ENCODE results near the gene TSGA10. TPM values are rescaled to one million over a fixed set of nuclear protein-coding genes. Genes with fewer than 3 reads are reported as not detected.

TSGA10 gene
- total RNA-seq, 1 experiment from 2014 or later, result 7.5 TPM

DNA sequence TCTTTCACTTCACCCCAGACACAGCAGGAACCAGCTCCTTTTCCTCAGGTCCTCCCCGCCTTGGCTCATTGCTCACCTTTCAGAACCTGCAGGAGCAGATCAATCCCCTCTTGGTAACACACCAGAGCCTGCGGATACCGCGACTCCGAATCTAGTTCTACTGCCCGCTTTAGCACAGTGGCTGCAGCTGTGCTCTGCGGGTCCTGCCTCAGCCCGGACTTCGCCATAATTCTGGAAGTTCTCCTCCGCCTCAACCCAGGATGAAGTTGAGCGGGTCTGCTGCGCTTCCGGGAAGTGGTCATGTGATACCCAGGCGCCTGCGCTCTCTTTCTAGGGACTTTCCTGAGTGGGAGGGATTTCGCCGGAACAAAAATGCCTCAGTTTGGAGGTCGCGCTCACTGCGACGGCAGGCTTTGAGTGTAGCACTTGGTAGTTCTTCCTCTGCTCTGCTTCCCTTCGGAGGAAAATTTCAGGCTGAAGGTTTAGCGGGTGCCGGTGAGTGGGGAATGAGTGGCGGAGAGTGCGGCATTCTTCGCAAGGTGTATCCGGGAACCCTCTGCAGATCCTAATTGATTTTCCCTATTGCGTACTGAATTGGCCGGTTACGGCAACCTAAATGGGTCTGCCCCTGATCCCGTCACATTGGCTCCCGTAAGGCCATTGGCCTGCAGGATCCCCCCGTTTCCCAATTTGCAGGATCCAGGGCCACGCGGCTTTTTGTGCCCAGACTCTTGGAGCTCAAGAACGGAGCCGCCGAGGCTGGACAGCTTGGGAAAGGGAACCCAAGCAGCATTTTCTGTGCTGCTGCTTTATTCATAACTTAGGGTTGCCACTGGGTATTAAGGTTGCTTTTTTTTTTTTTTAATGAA is 26.2 kb upstream of the TSGA10 start, which contains the start of the genes MITD1 and MRPL30:
MITD1 (minus strand) TSS at position 304 of the 869 bp plus-strand sequence; CDS start at position 227, 77 bp downstream.
MRPL30 (plus strand) TSS at position 430 of the 869 bp plus-strand sequence. CDS start 5,020 bp downstream, outside the sequence.
- ChIA-PET CTCF (interaction anchor here (0.7 kb wide), 1 partner anchor 41 kb away, joined by 7 read pairs; no protein-coding TSS in a partner anchor), POLR2A (interaction anchor here (0.7 to 1.0 kb wide), 3 partner anchors 95 to 266 kb away, joined by 4 to 10 read pairs (median 10); partner anchors contain the start of gene EIF5B)
- no peaks in the 10 kb centered on the region for H3K9me3 ChIP-seq (ENCODE audit: control insufficient read depth, insufficient read depth, low read depth, low read length)
- TSS peak; percentile 86 for BruUV-seq (replicated peaks)
- peaks cover 12% of the 10 kb centered on the region for H3K4me1 ChIP-seq (ENCODE audit: control insufficient read depth, insufficient read depth, low read length)
- intact Hi-C loops (cut with micrococcal nuclease; ENCODE audit: unreplicated experiment) (loop anchor here (5.0 kb wide), 1 partner anchor 156 kb away; the partner anchor contains the start of genes EIF5B and TXNDC9), in situ Hi-C loops (cut with HindIII; ENCODE audit: low pct_unique_long_range_greater_than_20kb, low sequenced_read_pairs) (no loop called here)
- DNase-seq (ENCODE audit: low read depth, low spot score) (peak; percentile 94), ATAC-seq (peak; percentile 98)
- no peaks in the 10 kb centered on the region for H3K27me3 ChIP-seq (ENCODE audit: control insufficient read depth, insufficient read depth, low read length)
- TF ChIP-seq, protein P1, sequence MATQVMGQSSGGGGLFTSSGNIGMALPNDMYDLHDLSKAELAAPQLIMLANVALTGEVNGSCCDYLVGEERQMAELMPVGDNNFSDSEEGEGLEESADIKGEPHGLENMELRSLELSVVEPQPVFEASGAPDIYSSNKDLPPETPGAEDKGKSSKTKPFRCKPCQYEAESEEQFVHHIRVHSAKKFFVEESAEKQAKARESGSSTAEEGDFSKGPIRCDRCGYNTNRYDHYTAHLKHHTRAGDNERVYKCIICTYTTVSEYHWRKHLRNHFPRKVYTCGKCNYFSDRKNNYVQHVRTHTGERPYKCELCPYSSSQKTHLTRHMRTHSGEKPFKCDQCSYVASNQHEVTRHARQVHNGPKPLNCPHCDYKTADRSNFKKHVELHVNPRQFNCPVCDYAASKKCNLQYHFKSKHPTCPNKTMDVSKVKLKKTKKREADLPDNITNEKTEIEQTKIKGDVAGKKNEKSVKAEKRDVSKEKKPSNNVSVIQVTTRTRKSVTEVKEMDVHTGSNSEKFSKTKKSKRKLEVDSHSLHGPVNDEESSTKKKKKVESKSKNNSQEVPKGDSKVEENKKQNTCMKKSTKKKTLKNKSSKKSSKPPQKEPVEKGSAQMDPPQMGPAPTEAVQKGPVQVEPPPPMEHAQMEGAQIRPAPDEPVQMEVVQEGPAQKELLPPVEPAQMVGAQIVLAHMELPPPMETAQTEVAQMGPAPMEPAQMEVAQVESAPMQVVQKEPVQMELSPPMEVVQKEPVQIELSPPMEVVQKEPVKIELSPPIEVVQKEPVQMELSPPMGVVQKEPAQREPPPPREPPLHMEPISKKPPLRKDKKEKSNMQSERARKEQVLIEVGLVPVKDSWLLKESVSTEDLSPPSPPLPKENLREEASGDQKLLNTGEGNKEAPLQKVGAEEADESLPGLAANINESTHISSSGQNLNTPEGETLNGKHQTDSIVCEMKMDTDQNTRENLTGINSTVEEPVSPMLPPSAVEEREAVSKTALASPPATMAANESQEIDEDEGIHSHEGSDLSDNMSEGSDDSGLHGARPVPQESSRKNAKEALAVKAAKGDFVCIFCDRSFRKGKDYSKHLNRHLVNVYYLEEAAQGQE (IDR thresholded peaks at IDR 0.05; ENCODE audit: insufficient read depth in 1 of 2, low read depth in 2 of 2, low read length in 1 of 2), result no peak
- TF ChIP-seq SIN3A (IDR thresholded peaks at IDR 0.05; ENCODE audit: borderline replicate concordance, insufficient read depth, low read depth, low read length), result peak; percentile 93
- TF ChIP-seq POLR2AphosphoS5 (IDR thresholded peaks at IDR 0.05; ENCODE audit: low read depth, low read length), result peak; percentile 90
- peak; percentile 57; the same call in 1 of the 2 replicates for TF ChIP-seq TCF7L2 (IDR thresholded peaks at IDR 0.05; ENCODE audit: low read depth, low read length)
- no peak for TF ChIP-seq CTCF (IDR thresholded peaks at IDR 0.05)
- H3K27ac ChIP-seq (ENCODE audit: low read length), result peak within 1 kb of the TSS; percentile 88
- H3K36me3 ChIP-seq (ENCODE audit: control insufficient read depth, insufficient read depth, low read length), result peaks cover 4% of the 10 kb centered on the region; the same call in 1 of the 2 replicates
- peak within 1 kb of the TSS; percentile 68 to 99 for H3K4me3 ChIP-seq (ENCODE audit: low read depth in 2 of 2, low read length in 2 of 2)

- H3K36me3 ChIP-seq (ENCODE audit: control insufficient read depth, insufficient read depth, low read length), result peaks cover 36% of the 10 kb centered on the region
- ChIA-PET POLR2A (no interaction called here), CTCF (no interaction called here)
- DNase-seq (ENCODE audit: low read depth, low spot score), result no peak
- TF ChIP-seq, protein P1 (IDR thresholded peaks at IDR 0.05; ENCODE audit: insufficient read depth in 1 of 2, low read depth in 2 of 2, low read length in 1 of 2), result no peak
- TF ChIP-seq POLR2AphosphoS5 (IDR thresholded peaks at IDR 0.05; ENCODE audit: low read depth, low read length) (no peak), TCF7L2 (IDR thresholded peaks at IDR 0.05; ENCODE audit: low read depth, low read length) (no peak), SIN3A (IDR thresholded peaks at IDR 0.05; ENCODE audit: borderline replicate concordance, insufficient read depth, low read depth, low read length) (no peak), CTCF (IDR thresholded peaks at IDR 0.05) (no peak)
- BruUV-seq (replicated peaks), result no TSS peak
- no peaks in the 10 kb centered on the region for H3K27me3 ChIP-seq (ENCODE audit: control insufficient read depth, insufficient read depth, low read length)
- no peaks in the 10 kb centered on the region for H3K4me1 ChIP-seq (ENCODE audit: control insufficient read depth, insufficient read depth, low read length)
- no peak overlapping the region for H3K27ac ChIP-seq (ENCODE audit: low read length)
- intact Hi-C loops (cut with micrococcal nuclease; ENCODE audit: unreplicated experiment) (loop anchor here (10.0 kb wide), 1 partner anchor 87 kb away; no protein-coding TSS in a partner anchor), in situ Hi-C loops (cut with HindIII; ENCODE audit: low pct_unique_long_range_greater_than_20kb, low sequenced_read_pairs) (no loop called here)
- ATAC-seq, result no peak
- no peak overlapping the region for H3K4me3 ChIP-seq (ENCODE audit: low read depth in 2 of 2, low read length in 2 of 2)
- H3K9me3 ChIP-seq (ENCODE audit: control insufficient read depth, insufficient read depth, low read depth, low read length), result no peaks in the 10 kb centered on the region
These were observed 16.8 kb upstream of the TSGA10 start for GRCh38 chr2:99171377-99172140.

Measured in Panc1 (cell line).